GM10266 (cell line): Measurements from ENCODE around the gene KRTAP12-4.

ENCODE experiments used
- DNase-seq: peaks from one replicate; pipeline ENCODE4 v3.0.0; 2012; ENCODE audit errors: extremely low spot score
- TF ChIP-seq, protein P1 (sequence below): IDR thresholded peaks from 2 replicates; pipeline ENCODE4 v1.5.1; 2012; ENCODE audit warnings: mild to moderate bottlenecking, low read depth; ENCODE audit not compliant: control insufficient read depth, insufficient read depth; ENCODE audit errors: missing control alignments

Gene KRTAP12-4

DNA sequence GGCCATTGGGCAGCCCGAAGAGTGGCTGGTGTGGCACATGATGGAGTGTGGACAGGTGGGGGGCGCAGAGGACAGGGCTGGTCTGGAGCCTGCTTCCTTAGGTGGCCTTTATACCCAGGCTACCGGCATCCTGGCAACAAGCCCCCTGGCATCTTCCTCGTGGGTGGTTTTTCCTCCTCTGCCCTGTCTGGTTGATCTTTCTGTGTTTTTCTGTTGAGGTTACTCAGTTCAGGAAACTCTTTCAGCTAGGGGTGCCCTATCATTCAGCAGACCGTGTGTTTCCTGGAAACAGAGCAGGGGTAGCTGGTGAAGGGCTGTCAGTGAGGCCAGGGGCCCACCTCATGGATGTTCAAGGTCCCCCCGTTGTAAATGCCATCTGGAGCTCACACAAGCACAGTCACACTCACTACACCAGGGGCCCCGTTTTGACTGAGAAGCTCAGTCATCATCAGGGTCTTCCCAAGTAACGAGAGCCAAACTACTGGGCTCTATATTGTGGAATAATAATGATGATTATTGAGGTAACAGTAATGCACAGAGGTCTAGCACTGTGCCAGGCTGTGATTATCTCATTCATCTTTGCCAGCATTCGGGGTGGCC, at the start of gene KRTAP12-4:
KRTAP12-4 (minus strand) TSS at position 84 of the 600 bp plus-strand sequence; CDS start at position 39, 45 bp downstream.
- DNase-seq = no peak
- TF ChIP-seq, protein P1, sequence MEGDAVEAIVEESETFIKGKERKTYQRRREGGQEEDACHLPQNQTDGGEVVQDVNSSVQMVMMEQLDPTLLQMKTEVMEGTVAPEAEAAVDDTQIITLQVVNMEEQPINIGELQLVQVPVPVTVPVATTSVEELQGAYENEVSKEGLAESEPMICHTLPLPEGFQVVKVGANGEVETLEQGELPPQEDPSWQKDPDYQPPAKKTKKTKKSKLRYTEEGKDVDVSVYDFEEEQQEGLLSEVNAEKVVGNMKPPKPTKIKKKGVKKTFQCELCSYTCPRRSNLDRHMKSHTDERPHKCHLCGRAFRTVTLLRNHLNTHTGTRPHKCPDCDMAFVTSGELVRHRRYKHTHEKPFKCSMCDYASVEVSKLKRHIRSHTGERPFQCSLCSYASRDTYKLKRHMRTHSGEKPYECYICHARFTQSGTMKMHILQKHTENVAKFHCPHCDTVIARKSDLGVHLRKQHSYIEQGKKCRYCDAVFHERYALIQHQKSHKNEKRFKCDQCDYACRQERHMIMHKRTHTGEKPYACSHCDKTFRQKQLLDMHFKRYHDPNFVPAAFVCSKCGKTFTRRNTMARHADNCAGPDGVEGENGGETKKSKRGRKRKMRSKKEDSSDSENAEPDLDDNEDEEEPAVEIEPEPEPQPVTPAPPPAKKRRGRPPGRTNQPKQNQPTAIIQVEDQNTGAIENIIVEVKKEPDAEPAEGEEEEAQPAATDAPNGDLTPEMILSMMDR = no peak

DNA sequence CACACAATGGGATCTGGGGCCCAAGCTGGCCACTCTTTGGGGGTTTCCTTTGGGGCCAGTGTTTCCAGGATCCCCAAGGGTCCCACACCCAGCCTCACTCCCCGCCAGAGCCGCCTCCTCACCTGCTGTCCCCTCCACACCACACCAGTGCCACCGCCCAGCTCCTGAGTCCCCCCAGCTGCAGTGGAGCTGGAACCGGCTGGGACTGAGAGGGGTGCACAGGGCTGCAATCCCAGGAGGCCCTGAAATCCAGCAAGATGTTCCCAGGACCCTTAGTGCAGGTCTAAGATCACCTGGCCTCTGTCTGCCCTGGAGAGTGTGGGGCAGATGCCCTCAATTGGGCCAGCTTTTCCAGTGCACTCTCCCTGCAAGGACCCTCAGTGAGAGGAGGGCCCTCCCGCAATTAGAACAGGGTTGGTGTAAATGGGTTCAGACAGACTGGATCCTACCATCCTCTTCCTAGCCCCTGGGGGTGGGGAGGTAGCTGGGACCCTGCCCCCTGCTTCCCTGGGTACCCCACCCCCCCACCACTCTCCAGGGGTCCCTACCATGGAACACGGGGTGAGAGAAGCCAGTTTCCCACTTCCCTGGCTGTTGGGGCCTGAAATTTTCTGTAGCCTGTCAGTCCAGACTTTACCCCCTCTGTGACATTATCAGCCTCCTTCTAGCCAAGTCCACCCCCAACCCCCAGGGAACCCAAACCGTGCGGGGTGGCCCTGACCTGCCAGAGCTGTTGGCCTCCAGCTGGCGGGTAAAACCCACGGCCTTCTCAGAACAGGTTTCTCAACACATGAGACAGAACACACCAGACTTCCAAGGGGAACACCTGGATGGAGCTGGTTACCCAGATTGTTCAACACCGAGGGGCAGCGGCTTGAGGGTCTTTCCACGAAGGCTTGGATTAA, 49.5 kb upstream of the KRTAP12-4 start:
- TF ChIP-seq, protein P1 = no peak
- DNase-seq = no peak

DNA sequence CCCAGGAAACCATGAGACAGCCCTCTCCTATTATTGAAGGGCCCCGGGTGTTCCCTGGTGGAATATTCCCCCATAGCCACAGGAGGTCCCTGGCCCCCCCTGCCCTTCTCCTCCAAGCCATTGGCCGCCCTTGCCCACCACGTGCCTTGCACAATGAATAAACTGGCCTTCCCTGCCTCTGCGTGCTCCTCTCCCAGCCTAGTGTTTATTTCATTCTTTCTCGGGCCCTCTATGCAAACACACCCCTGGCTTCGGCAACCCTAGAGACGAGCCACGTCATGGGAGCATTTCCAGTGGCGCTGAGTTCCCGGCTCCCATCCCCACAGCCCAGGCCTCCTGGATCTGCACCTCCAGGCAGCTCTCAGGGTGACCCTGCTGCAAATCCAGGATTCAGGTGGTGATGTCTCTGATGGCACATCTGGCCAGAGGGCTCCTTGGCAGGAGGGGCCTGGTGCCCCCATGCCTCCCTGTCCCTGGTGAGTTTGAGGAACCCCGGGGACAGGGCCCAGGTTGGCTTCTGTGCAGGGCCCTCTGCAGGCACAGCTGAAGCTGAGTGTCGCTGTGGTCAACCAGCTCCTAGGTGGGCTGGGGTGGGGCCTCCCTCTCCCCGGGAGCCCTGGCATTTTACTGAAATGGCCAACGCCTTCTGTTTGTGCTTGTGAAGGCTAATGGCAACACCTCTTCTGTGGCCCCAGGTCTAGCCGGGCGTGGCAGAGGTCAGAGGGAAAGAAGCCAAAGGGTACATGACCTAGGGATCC, 48.7 kb upstream of the KRTAP12-4 start:
- no peak for DNase-seq
- TF ChIP-seq, protein P1 = no peak

DNA sequence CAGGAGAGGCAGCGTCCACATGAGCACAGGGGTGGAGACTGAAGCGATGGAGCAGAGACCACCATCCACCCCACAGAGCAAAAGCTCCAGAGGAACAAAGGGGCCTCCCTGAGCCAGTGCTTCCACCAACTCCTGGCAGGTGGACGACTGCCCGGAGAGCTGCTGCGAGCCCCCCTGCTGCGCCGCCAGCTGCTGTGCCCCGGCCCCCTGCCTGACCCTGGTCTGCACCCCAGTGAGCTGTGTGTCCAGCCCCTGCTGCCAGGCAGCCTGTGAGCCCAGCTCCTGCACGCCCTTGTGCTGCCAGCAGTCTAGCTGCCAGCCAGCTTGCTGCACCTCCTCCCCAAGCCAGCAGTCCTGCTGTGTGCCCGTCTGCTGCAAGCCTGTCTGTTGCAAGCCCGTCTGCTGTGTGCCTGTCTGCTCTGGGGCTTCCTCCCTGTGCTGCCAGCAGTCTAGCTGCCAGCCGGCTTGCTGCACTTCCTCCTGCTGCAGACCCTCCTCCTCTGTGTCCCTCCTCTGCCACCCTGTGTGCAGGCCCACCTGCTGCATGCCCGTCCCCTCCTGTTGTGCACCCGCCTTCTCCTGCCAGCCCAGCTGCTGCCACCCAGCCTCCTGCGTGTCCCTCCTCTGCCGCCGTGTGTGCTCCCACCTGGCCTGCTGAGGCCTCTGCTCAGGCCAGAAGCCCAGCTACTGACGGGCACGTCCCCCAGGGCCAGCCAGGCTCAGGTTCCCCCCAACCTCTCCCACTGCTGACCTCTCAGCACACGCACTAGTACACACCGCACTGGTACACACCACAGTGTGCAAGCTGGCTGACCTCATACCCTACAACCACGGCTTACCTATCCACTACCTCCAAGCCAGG, 47.9 kb upstream of the KRTAP12-4 start:
- DNase-seq = no peak
- TF ChIP-seq, protein P1 = no peak

DNA sequence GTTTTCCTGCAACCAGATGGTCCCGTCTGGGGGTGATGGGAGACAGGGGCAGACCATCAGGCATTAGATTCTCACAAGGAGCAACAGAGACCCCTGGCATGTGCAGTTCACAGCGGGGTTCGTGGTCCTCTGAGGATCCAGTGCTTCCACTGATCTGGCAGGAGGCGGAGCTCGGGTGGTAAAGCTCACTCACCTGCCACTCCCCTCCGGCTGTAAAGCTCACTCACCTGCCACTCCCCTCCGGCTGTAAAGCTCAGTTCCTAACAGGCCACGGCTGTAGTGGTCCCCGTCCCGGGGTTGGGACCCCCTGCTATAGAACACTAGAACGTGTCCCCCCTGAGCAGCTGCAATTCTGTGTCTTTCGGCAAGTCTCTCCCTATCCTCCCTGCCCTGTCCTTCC, 47.1 kb upstream of the KRTAP12-4 start:
- no peak for DNase-seq
- TF ChIP-seq, protein P1 = no peak

- TF ChIP-seq, protein P1 = no peak
- DNase-seq = no peak
Observed at GRCh38 chr21:44701023-44701400, 46.6 kb upstream of the KRTAP12-4 start.
